Fibroblast of pulmonary artery (primary cell): ENCODE data around the gene ARID1A.

Experiments used
- DNase-seq: peaks from one replicate; pipeline ENCODE4 v3.0.0-alpha.2; 2010; ENCODE audit warnings: low read depth
- H3K4me3 ChIP-seq: replicated peaks from 2 replicates; pipeline ENCODE4 v1.5.1; 2011; ENCODE audit warnings: low read depth, mild to moderate bottlenecking, control low read depth, low read length, moderate library complexity
- TF ChIP-seq, protein P1 (sequence below): IDR thresholded peaks from 2 replicates; pipeline ENCODE4 v1.5.1; 2011; ENCODE audit warnings: mild to moderate bottlenecking, control low read depth, low read length, inconsistent platforms; ENCODE audit errors: missing control alignments

The ARID1A gene

DNA sequence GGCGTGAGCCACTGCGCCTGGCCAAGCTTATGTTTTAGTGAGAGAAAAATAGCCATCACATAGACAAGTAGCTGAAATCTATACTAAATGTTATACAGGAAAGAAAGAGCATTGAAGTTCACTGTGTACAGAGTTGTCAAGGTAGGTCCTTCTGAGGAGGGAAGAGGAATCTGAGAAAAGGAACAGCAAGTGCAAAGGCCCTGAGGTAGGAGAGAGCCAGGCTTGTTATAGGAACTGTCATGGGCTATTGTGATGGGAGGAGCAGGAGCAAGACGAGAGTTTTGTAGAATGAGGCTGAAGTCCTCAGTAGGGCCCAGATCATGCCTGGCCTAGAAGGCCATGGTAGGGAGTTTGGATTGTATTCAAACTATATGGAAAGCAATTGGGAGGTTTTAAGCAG is 135.2 kb downstream of the ARID1A start:
- TF ChIP-seq, protein P1, sequence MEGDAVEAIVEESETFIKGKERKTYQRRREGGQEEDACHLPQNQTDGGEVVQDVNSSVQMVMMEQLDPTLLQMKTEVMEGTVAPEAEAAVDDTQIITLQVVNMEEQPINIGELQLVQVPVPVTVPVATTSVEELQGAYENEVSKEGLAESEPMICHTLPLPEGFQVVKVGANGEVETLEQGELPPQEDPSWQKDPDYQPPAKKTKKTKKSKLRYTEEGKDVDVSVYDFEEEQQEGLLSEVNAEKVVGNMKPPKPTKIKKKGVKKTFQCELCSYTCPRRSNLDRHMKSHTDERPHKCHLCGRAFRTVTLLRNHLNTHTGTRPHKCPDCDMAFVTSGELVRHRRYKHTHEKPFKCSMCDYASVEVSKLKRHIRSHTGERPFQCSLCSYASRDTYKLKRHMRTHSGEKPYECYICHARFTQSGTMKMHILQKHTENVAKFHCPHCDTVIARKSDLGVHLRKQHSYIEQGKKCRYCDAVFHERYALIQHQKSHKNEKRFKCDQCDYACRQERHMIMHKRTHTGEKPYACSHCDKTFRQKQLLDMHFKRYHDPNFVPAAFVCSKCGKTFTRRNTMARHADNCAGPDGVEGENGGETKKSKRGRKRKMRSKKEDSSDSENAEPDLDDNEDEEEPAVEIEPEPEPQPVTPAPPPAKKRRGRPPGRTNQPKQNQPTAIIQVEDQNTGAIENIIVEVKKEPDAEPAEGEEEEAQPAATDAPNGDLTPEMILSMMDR: no peak

More for the DNA sequence above, 135.2 kb downstream of the ARID1A start:
- no peak overlapping the region for H3K4me3 ChIP-seq
- DNase-seq: no peak
